SJCRH30 (cell line): ENCODE results near the gene LRRC28. TPM values are rescaled to one million over a fixed set of nuclear protein-coding genes. Genes with fewer than 3 reads are reported as not detected.
A peak's percentile ranks its signal among the peaks of the same experiment; 100 is the strongest.

Experiments used
- DNase-seq, 2 experiments: peaks; one replicate each; pipeline ENCODE4 v3.0.0-alpha.2; 2015 to 2020
- H3K27ac ChIP-seq: fragments of 250-450 bp; sonication (Bioruptor Pico); 2 replicates; pipeline ENCODE4 v1.5.1; 2020; ENCODE audit warnings: mild to moderate bottlenecking, moderate library complexity
- H3K27me3 ChIP-seq: fragments of 250-450 bp; sonication (Bioruptor Pico); 2 replicates; pipeline ENCODE4 v1.5.1; 2020; ENCODE audit warnings: mild to moderate bottlenecking, moderate library complexity
- H3K36me3 ChIP-seq: fragments of 250-450 bp; sonication (Bioruptor Pico); 2 replicates; pipeline ENCODE4 v1.5.1; 2020; ENCODE audit warnings: mild to moderate bottlenecking, moderate library complexity
- H3K4me1 ChIP-seq: fragments of 250-450 bp; sonication (Bioruptor Pico); 2 replicates; pipeline ENCODE4 v1.5.1; 2020; ENCODE audit warnings: mild to moderate bottlenecking, moderate library complexity
- H3K4me3 ChIP-seq: fragments of 250-450 bp; sonication (Bioruptor Pico); 2 replicates; pipeline ENCODE4 v1.5.1; 2020; ENCODE audit warnings: mild to moderate bottlenecking, moderate library complexity
- H3K9me3 ChIP-seq: fragments of 250-450 bp; sonication (Bioruptor Pico); replicated peaks from 2 replicates; pipeline ENCODE4 v1.5.1; 2020; ENCODE audit warnings: mild to moderate bottlenecking, moderate library complexity
- total RNA-seq: library from RNA; depleted of rRNA; stranded (reverse); fragments of >200 nt; shearing (Covaris generic); gene quantifications from 2 replicates; pipeline ENCODE4 v1.2.3, GENCODE V29; 2014

Gene LRRC28
- total RNA-seq, 1 experiment from 2014 or later = 18.6 TPM

- H3K36me3 ChIP-seq = peaks cover 8% of the 10 kb centered on the region; the same call in 1 of the 2 replicates
These were observed 12.4 kb upstream of the LRRC28 start for GRCh38 chr15:99238849-99239248.

GRCh38 chr15:99239545-99240198 lies 11.6 kb upstream of the LRRC28 start:
- no peaks in the 10 kb centered on the region for H3K9me3 ChIP-seq
- H3K27ac ChIP-seq = no peak overlapping the region
- no peak overlapping the region for H3K4me3 ChIP-seq
- no peaks in the 10 kb centered on the region for H3K4me1 ChIP-seq
- no peaks in the 10 kb centered on the region for H3K27me3 ChIP-seq
- peaks cover 6% of the 10 kb centered on the region for H3K36me3 ChIP-seq
- no peak for DNase-seq

More at GRCh38 chr15:99238849-99239248, 12.4 kb upstream of the LRRC28 start:
- Histone ChIP-seq H3K27ac (no peak overlapping the region), H3K4me1 (no peaks in the 10 kb centered on the region), H3K27me3 (no peaks in the 10 kb centered on the region), H3K4me3 (no peak overlapping the region), H3K9me3 (no peaks in the 10 kb centered on the region)
- DNase-seq = no peak

GRCh38 chr15:99241752-99242151 lies 9.5 kb upstream of the LRRC28 start:
- Histone ChIP-seq H3K4me1 (no peaks in the 10 kb centered on the region), H3K27ac (no peak overlapping the region), H3K4me3 (no peak overlapping the region), H3K9me3 (no peaks in the 10 kb centered on the region), H3K27me3 (no peaks in the 10 kb centered on the region), H3K36me3 (peaks cover 11% of the 10 kb centered on the region)
- DNase-seq = no peak

- Histone ChIP-seq H3K27me3 (no peaks in the 10 kb centered on the region), H3K4me3 (no peak overlapping the region), H3K4me1 (no peaks in the 10 kb centered on the region), H3K36me3 (peaks cover 5% of the 10 kb centered on the region), H3K9me3 (no peaks in the 10 kb centered on the region), H3K27ac (no peak overlapping the region)
- DNase-seq = no peak
These were observed 7.0 kb upstream of the LRRC28 start for GRCh38 chr15:99244306-99244705.

GRCh38 chr15:99247062-99247461 lies 4.2 kb upstream of the LRRC28 start:
- Histone ChIP-seq H3K27me3 (no peaks in the 10 kb centered on the region), H3K4me3 (no peak overlapping the region), H3K9me3 (no peaks in the 10 kb centered on the region), H3K4me1 (0 out of 2 replicates have a peak, but pooled peaks cover under 1% of the 10 kb centered on the region), H3K36me3 (peaks cover 5% of the 10 kb centered on the region), H3K27ac (no peak overlapping the region)
- no peak for DNase-seq

- H3K36me3 ChIP-seq = peaks cover 5% of the 10 kb centered on the region
- no peaks in the 10 kb centered on the region for H3K9me3 ChIP-seq
- H3K27me3 ChIP-seq = no peaks in the 10 kb centered on the region
- peak overlapping the region; percentile 91 for H3K4me3 ChIP-seq
- peak in 1 of 2 experiments; percentile 7 for DNase-seq
- 0 out of 2 replicates have a peak, but pooled peaks cover 5% of the 10 kb centered on the region for H3K4me1 ChIP-seq
- H3K27ac ChIP-seq = peak overlapping the region; percentile 80; the same call in 1 of the 2 replicates
These were observed 3.1 kb upstream of the LRRC28 start for GRCh38 chr15:99248000-99248715.

GRCh38 chr15:99249270-99249841 lies 1.9 kb upstream of the LRRC28 start, which contains the start of gene TTC23:
TTC23 (minus strand) TSS chr15:99249581; CDS start chr15:99228712, 20,869 bp downstream.
- Histone ChIP-seq H3K4me1 (peaks cover 14% of the 10 kb centered on the region; the same call in 1 of the 2 replicates), H3K9me3 (no peaks in the 10 kb centered on the region), H3K36me3 (peaks cover 5% of the 10 kb centered on the region), H3K27ac (peak within 1 kb of the TSS; percentile 80), H3K27me3 (no peaks in the 10 kb centered on the region), H3K4me3 (peak within 1 kb of the TSS; percentile 91)
- peak; percentile 61 to 89 for DNase-seq

- peaks cover 2% of the 10 kb centered on the region; the same call in 1 of the 2 replicates for H3K36me3 ChIP-seq
- H3K4me3 ChIP-seq = peak overlapping the region; percentile 91
- peaks cover 14% of the 10 kb centered on the region; the same call in 1 of the 2 replicates for H3K4me1 ChIP-seq
- H3K27me3 ChIP-seq = no peaks in the 10 kb centered on the region
- no peaks in the 10 kb centered on the region for H3K9me3 ChIP-seq
- DNase-seq = peak in 1 of 2 experiments; percentile 6
- H3K27ac ChIP-seq = peak overlapping the region; percentile 80
These were observed 1.3 kb upstream of the LRRC28 start for GRCh38 chr15:99250001-99250400.

GRCh38 chr15:99250494-99250856 lies 806 bp upstream of the LRRC28 start:
- peak overlapping the region; percentile 91 for H3K4me3 ChIP-seq
- peak in 1 of 2 experiments; percentile 8 for DNase-seq
- no peaks in the 10 kb centered on the region for H3K36me3 ChIP-seq
- peaks cover 14% of the 10 kb centered on the region; the same call in 1 of the 2 replicates for H3K4me1 ChIP-seq
- no peaks in the 10 kb centered on the region for H3K27me3 ChIP-seq
- H3K27ac ChIP-seq = peak overlapping the region; percentile 80
- no peaks in the 10 kb centered on the region for H3K9me3 ChIP-seq

- no peaks in the 10 kb centered on the region for H3K27me3 ChIP-seq
- H3K9me3 ChIP-seq = no peaks in the 10 kb centered on the region
- DNase-seq = no peak
- H3K4me1 ChIP-seq = peaks cover 14% of the 10 kb centered on the region; the same call in 1 of the 2 replicates
- H3K4me3 ChIP-seq = peak overlapping the region; percentile 91
- H3K27ac ChIP-seq = no peak overlapping the region
- H3K36me3 ChIP-seq = no peaks in the 10 kb centered on the region
These were observed 1.0 kb downstream of the LRRC28 start for GRCh38 chr15:99252326-99252725.

GRCh38 chr15:99253381-99254090 lies 2.3 kb downstream of the LRRC28 start:
- Histone ChIP-seq H3K4me3 (no peak overlapping the region), H3K4me1 (peaks cover 14% of the 10 kb centered on the region; the same call in 1 of the 2 replicates), H3K9me3 (no peaks in the 10 kb centered on the region), H3K27ac (no peak overlapping the region), H3K36me3 (no peaks in the 10 kb centered on the region), H3K27me3 (no peaks in the 10 kb centered on the region)
- peak; percentile 31 to 56 for DNase-seq

- DNase-seq = no peak
- Histone ChIP-seq H3K27me3 (no peaks in the 10 kb centered on the region), H3K9me3 (no peaks in the 10 kb centered on the region), H3K27ac (no peak overlapping the region), H3K4me1 (peaks cover 12% of the 10 kb centered on the region; the same call in 1 of the 2 replicates), H3K36me3 (no peaks in the 10 kb centered on the region), H3K4me3 (no peak overlapping the region)
These were observed 5.9 kb downstream of the LRRC28 start for GRCh38 chr15:99257107-99257750.

GRCh38 chr15:99264125-99264524 lies 12.8 kb downstream of the LRRC28 start:
- no peak overlapping the region for H3K27ac ChIP-seq
- H3K4me1 ChIP-seq = no peaks in the 10 kb centered on the region
- H3K27me3 ChIP-seq = no peaks in the 10 kb centered on the region
- H3K9me3 ChIP-seq = no peaks in the 10 kb centered on the region
- no peaks in the 10 kb centered on the region for H3K36me3 ChIP-seq
- H3K4me3 ChIP-seq = no peak overlapping the region
- no peak for DNase-seq

GRCh38 chr15:99265541-99266070 lies 14.3 kb downstream of the LRRC28 start:
- no peak for DNase-seq
- no peaks in the 10 kb centered on the region for H3K9me3 ChIP-seq
- H3K4me3 ChIP-seq = no peak overlapping the region
- no peaks in the 10 kb centered on the region for H3K27me3 ChIP-seq
- H3K27ac ChIP-seq = no peak overlapping the region
- H3K4me1 ChIP-seq = no peaks in the 10 kb centered on the region
- no peaks in the 10 kb centered on the region for H3K36me3 ChIP-seq
